ENCODE results near the gene KIN. TPM values are rescaled to one million over a fixed set of nuclear protein-coding genes. Genes with fewer than 3 reads are reported as not detected.

Gene KIN
- total RNA-seq, 6 experiments from 2014 or later, result 12.8 to 16.1 (median 15.0) TPM

DNA sequence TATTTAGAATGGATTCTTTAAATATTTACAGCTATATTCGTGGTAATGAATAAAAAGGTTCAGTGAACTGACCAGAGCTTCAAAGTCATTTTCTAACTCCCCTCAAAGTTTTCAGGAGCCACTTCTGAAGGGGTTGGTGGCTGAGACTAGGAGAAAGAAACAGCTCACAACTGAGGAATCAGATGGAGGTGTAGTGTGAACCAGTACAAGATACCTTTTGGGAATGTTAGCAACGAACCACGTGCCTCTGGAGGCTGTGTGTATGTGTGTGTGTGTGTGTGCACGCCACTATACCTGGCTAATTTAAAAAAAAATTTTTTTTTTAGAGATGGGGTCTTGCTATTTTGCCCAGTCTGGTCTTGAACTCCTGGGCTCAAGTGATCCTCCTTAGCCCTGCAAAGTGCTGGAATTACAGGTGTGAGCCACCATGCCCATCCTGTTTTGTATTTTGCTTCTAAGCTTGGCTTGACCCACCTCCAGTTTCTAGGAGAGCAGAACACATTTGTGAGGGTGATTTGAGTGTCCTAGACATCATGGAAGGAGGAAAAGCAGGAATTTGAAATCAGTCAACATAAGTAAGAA lies 21.0 kb upstream of the KIN start:
- H3K27ac Mint-ChIP-seq, result no peak overlapping the region
- H3K9me3 Mint-ChIP-seq, result no peaks in the 10 kb centered on the region
- no peak for TF ChIP-seq CTCF (IDR thresholded peaks at IDR 0.05)
- peaks cover 9% of the 10 kb centered on the region for H3K27me3 Mint-ChIP-seq (ENCODE audit: insufficient read depth)
- H3K4me3 Mint-ChIP-seq, result no peak overlapping the region
- H3K36me3 Mint-ChIP-seq (ENCODE audit: low read depth), result peaks cover 20% of the 10 kb centered on the region
- no peak for DNase-seq
- no peaks in the 10 kb centered on the region for H3K4me1 Mint-ChIP-seq (ENCODE audit: low read depth)

- no peak for TF ChIP-seq CTCF (IDR thresholded peaks at IDR 0.05)
- Mint-ChIP-seq H3K4me1 (ENCODE audit: low read depth) (no peaks in the 10 kb centered on the region), H3K27ac (no peak overlapping the region), H3K9me3 (no peaks in the 10 kb centered on the region), H3K27me3 (ENCODE audit: insufficient read depth) (peaks cover 5% of the 10 kb centered on the region), H3K36me3 (ENCODE audit: low read depth) (peaks cover 38% of the 10 kb centered on the region), H3K4me3 (no peak overlapping the region)
- no peak for DNase-seq
Measured at GRCh38 chr10:7804741-7805140, 16.9 kb upstream of the KIN start.

DNA sequence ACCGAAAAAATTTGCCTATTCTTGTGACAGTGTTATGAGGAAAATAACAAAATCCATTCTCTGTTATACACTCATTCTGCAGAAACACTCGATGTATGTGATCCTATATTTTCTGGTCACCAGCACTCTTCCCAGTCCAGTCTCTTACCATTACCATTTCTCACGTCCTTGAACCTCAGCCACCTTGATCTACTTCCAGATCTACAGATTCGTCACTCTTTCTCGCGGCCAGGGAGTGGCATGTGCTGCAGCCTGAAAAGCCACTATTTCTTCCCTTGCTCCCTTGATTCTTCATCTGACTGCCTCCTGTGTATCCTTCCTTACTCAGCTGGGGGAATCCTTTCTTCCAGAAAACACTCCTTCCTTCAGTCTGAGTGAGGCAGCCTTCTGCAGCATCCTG lies 16.4 kb upstream of the KIN start:
- DNase-seq, result no peak
- Mint-ChIP-seq H3K4me1 (ENCODE audit: low read depth) (no peaks in the 10 kb centered on the region), H3K27ac (no peak overlapping the region), H3K9me3 (no peaks in the 10 kb centered on the region), H3K4me3 (no peak overlapping the region), H3K36me3 (ENCODE audit: low read depth) (peaks cover 44% of the 10 kb centered on the region), H3K27me3 (ENCODE audit: insufficient read depth) (peaks cover under 1% of the 10 kb centered on the region)
- no peak for TF ChIP-seq CTCF (IDR thresholded peaks at IDR 0.05)

DNA sequence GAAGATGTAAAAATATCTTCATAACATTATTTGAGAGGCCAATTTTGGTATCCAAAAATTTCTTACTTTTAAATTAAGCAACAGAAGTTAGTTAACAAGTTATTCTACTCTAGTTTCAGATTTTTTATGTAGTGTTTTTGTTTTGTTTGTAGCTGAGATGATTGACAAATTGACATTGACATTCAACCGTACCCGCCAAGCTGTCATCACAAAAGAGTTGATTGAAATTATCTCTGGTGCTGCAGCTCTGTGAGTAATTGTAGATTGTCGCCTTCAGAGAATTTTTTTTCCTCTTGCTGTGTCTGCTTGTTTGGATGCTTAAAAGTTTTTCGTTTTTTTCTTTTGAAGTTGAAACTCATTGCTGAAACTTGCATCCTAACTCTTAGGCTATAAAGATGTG lies 14.8 kb upstream of the KIN start:
- Mint-ChIP-seq H3K27me3 (ENCODE audit: insufficient read depth) (no peaks in the 10 kb centered on the region; the same call in 1 of the 2 replicates), H3K4me3 (no peak overlapping the region), H3K9me3 (no peaks in the 10 kb centered on the region), H3K4me1 (ENCODE audit: low read depth) (peaks cover 7% of the 10 kb centered on the region), H3K27ac (no peak overlapping the region), H3K36me3 (ENCODE audit: low read depth) (peaks cover 44% of the 10 kb centered on the region)
- DNase-seq, result no peak
- no peak for TF ChIP-seq CTCF (IDR thresholded peaks at IDR 0.05)

- Mint-ChIP-seq H3K36me3 (ENCODE audit: low read depth) (peaks cover 41% of the 10 kb centered on the region), H3K4me1 (ENCODE audit: low read depth) (peaks cover 57% of the 10 kb centered on the region), H3K4me3 (peak overlapping the region; percentile 70), H3K27me3 (ENCODE audit: insufficient read depth) (no peaks in the 10 kb centered on the region), H3K9me3 (no peaks in the 10 kb centered on the region), H3K27ac (peak overlapping the region; percentile 91)
- peak; percentile 93 for DNase-seq
- TF ChIP-seq CTCF (IDR thresholded peaks at IDR 0.05), result no peak
Measured at GRCh38 chr10:7797582-7797981, 9.8 kb upstream of the KIN start.

DNA sequence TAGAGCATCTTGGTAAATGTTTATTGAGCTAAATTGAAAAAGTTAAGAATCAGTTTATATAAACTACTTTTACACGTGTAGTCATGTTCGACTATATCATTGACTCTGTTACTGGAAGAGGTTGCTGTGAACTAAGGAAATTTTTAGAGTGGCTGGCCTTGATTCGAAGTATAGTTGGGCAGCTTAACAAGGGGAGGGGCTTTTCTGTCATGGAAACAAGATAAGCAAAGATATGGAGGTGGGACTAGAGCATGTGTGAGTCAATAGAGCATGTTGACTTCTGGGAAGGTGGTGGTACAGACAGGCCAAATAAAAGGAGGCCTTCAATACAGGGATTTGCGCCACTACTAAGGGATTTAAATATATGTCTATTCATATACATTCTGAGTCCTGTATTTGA lies 7.8 kb upstream of the KIN start:
- DNase-seq, result no peak
- Mint-ChIP-seq H3K27ac (peak overlapping the region; percentile 66), H3K4me3 (no peak overlapping the region), H3K27me3 (ENCODE audit: insufficient read depth) (no peaks in the 10 kb centered on the region), H3K36me3 (ENCODE audit: low read depth) (peaks cover 53% of the 10 kb centered on the region), H3K9me3 (no peaks in the 10 kb centered on the region), H3K4me1 (ENCODE audit: low read depth) (peaks cover 76% of the 10 kb centered on the region)
- no peak for TF ChIP-seq CTCF (IDR thresholded peaks at IDR 0.05)
